K562 (cell line): Measurements from ENCODE around the gene STT3A. TPM values are rescaled to one million over a fixed set of nuclear protein-coding genes. Genes with fewer than 3 reads are reported as not detected.
A peak's percentile ranks its signal among the peaks of the same experiment; 100 is the strongest.

ENCODE experiments used
- ATAC-seq: fragments of 200-7000 bp; cut with Tn5 transposase; 3 replicates; pipeline ENCODE4 v1.9.1; 2020; ENCODE audit warnings: moderate library complexity
- Bru-seq: library from RNA; stranded (reverse); fragments of 400-500 nt; gene quantifications from one replicate; lab custom pipeline; 2021; lab: Mats Ljungman, UMichigan
- BruChase-seq, 2 experiments: library from RNA; stranded (reverse); fragments of 400-500 nt; gene quantifications; one replicate each; lab custom pipeline; 2021; lab: Mats Ljungman, UMichigan
- BruUV-seq: library from RNA; stranded (reverse); fragments of 400-500 nt; replicated peaks from 2 replicates; lab custom pipeline; 2021; lab: Mats Ljungman, UMichigan
- CTCF ChIA-PET: fragments of 300-600 bp; formaldehyde crosslinking; extraction: SDS; loops from one replicate; lab custom pipeline; 2021; ENCODE audit warnings: low intra/inter-chr PET ratio; lab: Yijun Ruan, JAX
- POLR2A ChIA-PET: fragments of 300-600, 350-650 bp; sonication (Branson Sonifier 250); formaldehyde crosslinking; extraction: SDS; loops from one replicate; lab custom pipeline; 2021; ENCODE audit warnings: antibody characterized with exemption, inconsistent platforms; lab: Yijun Ruan, JAX
- DNase-seq, 4 experiments: peaks; one replicate each; pipeline versions ENCODE4 v3.0.0 to v3.0.0-alpha.2; 2011 to 2018; ENCODE audit warnings: low spot score in 3 of 4, mixed read lengths in 3 of 4; ENCODE audit errors: extremely low read depth in 1 of 4
- FAIRE-seq: peaks from 2 replicates; lab custom pipeline; 2011; peaks lifted over from hg19 to GRCh38; lab: Jason Lieb, UNC
- H2AFZ ChIP-seq: 2 replicates; pipeline ENCODE4 v1.6.0; 2011; ENCODE audit warnings: low read depth, low read length, control low read depth, inconsistent platforms
- H3K27ac ChIP-seq: fragments of 200-600 bp; 3 replicates; pipeline ENCODE4 v1.8.0; 2011; ENCODE audit warnings: low read depth, mild to moderate bottlenecking, control low read depth, inconsistent platforms, low read length, moderate library complexity, mixed read lengths; ENCODE audit errors: extremely low read depth
- H3K27me3 ChIP-seq, 2 experiments: fragments of 300-600 bp in 1 of 2; 2 replicates in 1 of 2; 3 replicates in 1 of 2; pipeline versions ENCODE4 v1.6.0 to v1.8.0; 2011; ENCODE audit warnings: inconsistent platforms in 2 of 2, low read length in 2 of 2, mild to moderate bottlenecking in 1 of 2, mixed read lengths in 1 of 2, moderate library complexity in 1 of 2; ENCODE audit not compliant: control insufficient read depth in 2 of 2, insufficient read depth in 2 of 2
- H3K36me3 ChIP-seq: fragments of 300-600 bp; 3 replicates; pipeline ENCODE4 v1.8.0; 2011; ENCODE audit warnings: mild to moderate bottlenecking, low read length, inconsistent platforms; ENCODE audit not compliant: control insufficient read depth, insufficient read depth
- H3K4me1 ChIP-seq, 2 experiments: fragments of 200-600 bp in 1 of 2; replicated peaks in 1 of 2; 2 replicates in 1 of 2; 3 replicates in 1 of 2; pipeline versions ENCODE4 v1.5.1 to v1.8.0; 2011; ENCODE audit warnings: inconsistent platforms in 2 of 2, low read length in 2 of 2, mild to moderate bottlenecking in 1 of 2, mixed read lengths in 1 of 2, moderate library complexity in 1 of 2; ENCODE audit not compliant: control insufficient read depth in 2 of 2, insufficient read depth in 2 of 2
- H3K4me2 ChIP-seq: 2 replicates; pipeline ENCODE4 v1.6.1; 2011; ENCODE audit warnings: low read length, control low read depth, inconsistent platforms, mixed read lengths; ENCODE audit not compliant: insufficient read depth
- H3K4me3 ChIP-seq: fragments of 200-600 bp; sonication (generic), shearing (Covaris generic); 2 replicates; pipeline ENCODE4 v1.5.1; 2016; ENCODE audit warnings: control low read depth, inconsistent platforms
- H3K79me2 ChIP-seq: fragments of 200-600 bp; 3 replicates; pipeline ENCODE4 v1.8.0; 2011; ENCODE audit warnings: low read length, inconsistent platforms; ENCODE audit not compliant: control insufficient read depth, insufficient read depth
- H3K9ac ChIP-seq, 2 experiments: 2 replicates each; pipeline versions ENCODE4 v1.6.0 to v1.6.1; 2011; ENCODE audit warnings: low read depth in 2 of 2, low read length in 2 of 2, control low read depth in 1 of 2, inconsistent platforms in 1 of 2, mild to moderate bottlenecking in 1 of 2, mixed read lengths in 1 of 2; ENCODE audit not compliant: insufficient read depth in 1 of 2
- H3K9me1 ChIP-seq: one replicate; pipeline ENCODE4 v1.6.0; 2011; ENCODE audit warnings: inconsistent platforms, mild to moderate bottlenecking, low read length, moderate library complexity; ENCODE audit not compliant: control insufficient read depth, insufficient read depth
- H3K9me3 ChIP-seq: replicated peaks from 2 replicates; pipeline ENCODE4 v1.5.1; 2011; ENCODE audit warnings: low read depth, low read length, inconsistent platforms; ENCODE audit not compliant: control insufficient read depth, insufficient read depth
- H4K20me1 ChIP-seq: replicated peaks from 2 replicates; pipeline ENCODE4 v1.6.1; 2011; ENCODE audit warnings: low read length, inconsistent platforms, mixed read lengths; ENCODE audit not compliant: control insufficient read depth, insufficient read depth
- ARID3B ChIP-seq: fragments of 250-450 bp; sonication (Bioruptor Pico); IDR thresholded peaks from 2 replicates; pipeline ENCODE4 v1.4.0; 2020; ENCODE audit warnings: borderline replicate concordance
- ESRRA ChIP-seq: fragments of 450-650 bp; IDR thresholded peaks from 2 replicates; pipeline ENCODE4 v1.6.1; 2014; ENCODE audit warnings: low read depth, mild to moderate bottlenecking, moderate library complexity, borderline replicate concordance
- MAFG ChIP-seq: fragments of 450-650 bp; conservative IDR thresholded peaks from 2 replicates; pipeline ENCODE4 v1.6.1; 2016; ENCODE audit warnings: missing genetic modification characterization, missing compliant biosample characterization
- MBD2 ChIP-seq: sonication (generic); IDR thresholded peaks from 2 replicates; pipeline ENCODE4 v1.6.1; 2016; ENCODE audit warnings: low read depth, borderline replicate concordance
- NR2C2 ChIP-seq, 2 experiments: fragments of 200-800 bp in 1 of 2; sonication (Bioruptor generic) in 1 of 2; sonication (generic) in 1 of 2; formaldehyde crosslinking in 1 of 2; IDR thresholded peaks; 2 replicates each; pipeline versions ENCODE4 v1.6.1 to v1.8.0; 2016 to 2022; ENCODE audit warnings: mild to moderate bottlenecking in 1 of 2, missing compliant biosample characterization in 1 of 2, missing genetic modification characterization in 1 of 2, missing genetic modification reagents in 1 of 2
- WGBS: fragments of 100-300 bp; shearing (Covaris generic); methylation state at CpG from one replicate; pipeline ENCODE4 v1.1.6; 2016; ENCODE audit warnings: low coverage, mixed read lengths; ENCODE audit not compliant: insufficient coverage; ENCODE audit errors: missing lambda C conversion rate; 5-methylcytosine and 5-hydroxymethylcytosine counted together
- in situ Hi-C: fragments of 300-500 bp; cut with MboI; formaldehyde crosslinking; loops from 4 replicates; pipeline ENCODE4 v1.15.0; 2018; ENCODE audit warnings: inconsistent platforms, mixed read lengths
- intact Hi-C: fragments of 100-400 bp; cut with micrococcal nuclease; formaldehyde crosslinking; loops from 2 replicates; pipeline ENCODE4 v1.14.2; 2022
- long read RNA-seq, 3 experiments: library from polyadenylated mRNA in 2 of 3; library from RNA in 1 of 3; unstranded in 2 of 3; stranded (forward) in 1 of 3; transcript quantifications; one replicate each; pipeline ENCODE4 v2.0.0, GENCODE V29; 2019 to 2022
- polyA minus RNA-seq, 3 experiments: library from RNA; depleted of rRNA, polyadenylated mRNA; stranded (reverse); fragments of >200 nt; gene quantifications; 2 replicates each; pipeline ENCODE4 v1.2.3, GENCODE V29; 2011
- polyA plus RNA-seq, 8 experiments: library from polyadenylated mRNA; depleted of rRNA in 4 of 8; stranded (reverse) in 5 of 8; unstranded in 3 of 8; fragments of >200 nt; fragmentation: Nextera tagmentation in 2 of 8; fragmentation: Illumina TruSeq in 1 of 8; extraction: Ambion mirVana in 2 of 8; extraction: Trizol in 1 of 8; gene quantifications; 2 replicates each; pipeline versions ENCODE4 v1.2.1 to v1.2.3, GENCODE V29; 2011 to 2014; ENCODE audit warnings: inconsistent platforms in 1 of 8, missing spikeins in 1 of 8
- total RNA-seq, 7 experiments: library from RNA; depleted of rRNA in 6 of 7; stranded (reverse); fragments of >200 nt in 6 of 7; fragmentation: Illumina TruSeq in 2 of 7; extraction: Trizol in 2 of 7; gene quantifications; 2 replicates each; pipeline versions ENCODE4 v1.2.1 to v1.2.3, GENCODE V29; 2011 to 2021; ENCODE audit warnings: low replicate concordance in 1 of 7
- TF ChIP-seq, protein P1 (sequence below): sonication (generic); formaldehyde crosslinking; IDR thresholded peaks from 2 replicates; pipeline ENCODE4 v1.8.0; 2022; ENCODE audit warnings: missing genetic modification reagents, mild to moderate bottlenecking, moderate library complexity, borderline replicate concordance
- TF ChIP-seq, protein P2 (sequence below), 2 experiments: fragments of 200-800 bp in 1 of 2; sonication (Bioruptor generic) in 1 of 2; sonication (generic) in 1 of 2; formaldehyde crosslinking in 1 of 2; IDR thresholded peaks in 1 of 2; conservative IDR thresholded peaks in 1 of 2; 2 replicates each; pipeline versions ENCODE4 v1.5.0 to v1.6.1; 2016 to 2020; ENCODE audit warnings: missing compliant biosample characterization in 1 of 2, missing genetic modification characterization in 1 of 2, missing genetic modification reagents in 1 of 2

STT3A gene
- total RNA-seq (2011; cell fraction: chromatin; rRNA removed; ENCODE audit: low replicate concordance) = 340 and 391 TPM in 2 replicates
- 528 and 545 TPM in 2 replicates for total RNA-seq (2011; cell fraction: nucleolus; rRNA removed)
- 415 and 429 TPM in 2 replicates for total RNA-seq (2011; cell fraction: nucleoplasm; rRNA removed)
- total RNA-seq (2014; rRNA removed) (70.7 and 95.7 TPM in 2 replicates), total RNA-seq (2014; rRNA removed; fragmentation: Illumina TruSeq; extraction: Trizol) (192 and 210 TPM in 2 replicates), total RNA-seq (2015; rRNA removed; fragmentation: Illumina TruSeq; extraction: Trizol) (159 and 165 TPM in 2 replicates), total RNA-seq (2021) (148 and 167 TPM in 2 replicates), polyA plus RNA-seq (2011; rRNA removed) (208 and 296 TPM in 2 replicates), polyA plus RNA-seq (2014; fragmentation: Illumina TruSeq; extraction: Trizol) (170 and 212 TPM in 2 replicates), polyA plus RNA-seq (2014; fragmentation: Nextera tagmentation; extraction: Ambion mirVana) (100 to 1,000 TPM; 197 to 330 TPM), polyA plus RNA-seq (2014; rRNA removed) (73.3 and 108 TPM in 2 replicates), polyA minus RNA-seq (2011; rRNA and poly(A)+ RNA removed) (589 and 1,261 TPM in 2 replicates), Bru-seq, nascent RNA (percentile 89 among the genes with signal in this experiment), BruChase-seq, experiment 1, labeled RNA remaining after a 2-hour chase (percentile 94 among the genes with signal in this experiment), BruChase-seq, experiment 2, labeled RNA remaining after a 6-hour chase (percentile 95 among the genes with signal in this experiment)
- 224 and 257 TPM in 2 replicates for polyA plus RNA-seq (2011; cell fraction: cytosol; rRNA removed)
- 171 and 194 TPM in 2 replicates for polyA plus RNA-seq (2011; cell fraction: nucleus; rRNA removed)
- 171 and 200 TPM in 2 replicates for polyA plus RNA-seq (2012)
- polyA minus RNA-seq (2011; cell fraction: cytosol; rRNA and poly(A)+ RNA removed) = 132 and 273 TPM in 2 replicates
- 106 and 141 TPM in 2 replicates for polyA minus RNA-seq (2011; cell fraction: nucleus; rRNA and poly(A)+ RNA removed)
- long read RNA-seq, experiment 1, full-length matches to known transcripts = 261 of 508 reads
- long read RNA-seq, experiment 1, partial matches to known transcripts = 203 of 508 reads
- long read RNA-seq, experiment 1, other reads (novel, unspliced or antisense) = 44 of 508 reads
- long read RNA-seq, experiment 2, full-length matches to known transcripts = 66 of 130 reads
- long read RNA-seq, experiment 2, partial matches to known transcripts = 39 of 130 reads
- long read RNA-seq, experiment 2, other reads (novel, unspliced or antisense) = 25 of 130 reads
- long read RNA-seq, experiment 3, full-length matches to known transcripts = 116 of 150 reads
- long read RNA-seq, experiment 3, partial matches to known transcripts = 20 of 150 reads
- long read RNA-seq, experiment 3, other reads (novel, unspliced or antisense) = 14 of 150 reads

DNA sequence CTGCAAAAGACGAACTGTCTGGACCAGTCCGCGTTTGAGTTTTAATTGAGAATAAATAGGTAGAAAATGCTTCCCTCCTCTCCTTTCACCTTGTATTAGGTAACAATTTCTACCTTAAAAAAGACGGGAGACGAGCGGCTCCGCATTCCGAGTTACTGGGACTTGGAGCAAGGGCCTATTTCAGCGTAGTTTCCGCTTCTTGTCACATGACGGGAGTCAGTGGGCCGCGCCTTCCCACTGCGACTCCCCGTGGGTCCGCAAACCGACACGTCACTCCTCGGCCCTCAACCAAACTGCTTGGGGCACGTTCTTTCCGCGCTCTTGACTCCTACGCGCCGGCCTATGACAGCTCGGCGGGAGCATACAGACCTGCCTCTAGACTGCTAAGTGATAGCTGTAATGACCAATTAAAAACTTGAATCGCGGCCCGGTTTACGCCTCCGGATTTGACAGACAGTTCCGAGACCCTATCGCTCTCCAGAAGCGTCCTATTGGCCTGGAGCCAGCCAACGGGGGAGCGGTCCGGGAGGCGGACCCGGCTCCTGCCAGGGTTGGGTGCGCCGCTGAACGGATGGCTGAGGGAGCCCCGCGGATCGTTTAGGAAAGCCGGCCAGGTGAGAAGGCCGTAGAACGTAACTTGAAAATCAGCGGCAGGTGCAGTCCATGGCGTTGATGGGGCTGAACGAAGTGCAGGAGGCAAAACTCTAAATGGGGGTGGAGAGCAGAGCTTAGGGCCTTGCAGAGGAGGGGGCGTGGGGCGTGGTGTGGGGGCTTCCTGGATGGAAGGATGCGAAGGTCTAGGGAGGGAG lies at the start of gene STT3A:
Gene STT3A, plus strand, starts transcription at position 548 of the 809 bp plus-strand sequence. CDS start 3,064 bp downstream, outside the sequence.
- ATAC-seq (peak; percentile 95), FAIRE-seq (peak; percentile 97), DNase-seq (peak; percentile 96 to 99 (median 98))
- under 1% methylated on average over 54 of the region's 55 CpGs for WGBS
- no peaks in the 10 kb centered on the region for H3K9me1 ChIP-seq
- H3K79me2 ChIP-seq = peaks cover 59% of the 10 kb centered on the region
- no peaks in the 10 kb centered on the region for H4K20me1 ChIP-seq
- in situ Hi-C loops (no loop called here), intact Hi-C loops (loop anchor here (1.0 to 5.0 kb wide), 3 partner anchors 23 to 39 kb away; partner anchors contain the start of genes CHEK1 and EI24)
- BruUV-seq = no TSS peak
- peaks cover 23 to 25% of the 10 kb centered on the region in 2 experiments for H3K4me1 ChIP-seq
- H2AFZ ChIP-seq = peak within 1 kb of the TSS; percentile 95
- H3K9me3 ChIP-seq = no peaks in the 10 kb centered on the region
- no peaks in the 10 kb centered on the region for H3K27me3 ChIP-seq
- H3K36me3 ChIP-seq = peaks cover 30% of the 10 kb centered on the region
- H3K9ac ChIP-seq = peak within 1 kb of the TSS; percentile 97
- peak within 1 kb of the TSS; percentile 99 for H3K4me2 ChIP-seq
- peak within 1 kb of the TSS; percentile 84 for H3K4me3 ChIP-seq
- ChIA-PET CTCF (interaction anchor here (0.6 kb wide), 1 partner anchor 170 kb away, joined by 3 read pairs; no protein-coding TSS in a partner anchor), POLR2A (interaction anchor here (0.6 to 2.7 kb wide), 15 partner anchors 8 to 159 kb away, joined by 3 to 13 read pairs (median 4); partner anchors contain the start of gene CHEK1)
- peak within 1 kb of the TSS; percentile 96 for H3K27ac ChIP-seq
- TF ChIP-seq NR2C2 (CRISPR knock-in tag; IDR thresholded peaks at IDR 0.05) (no peak), NR2C2 (tag; IDR thresholded peaks at IDR 0.05) (peak; percentile 76), MBD2 (peak; percentile 99), MAFG (tag) (no peak), ARID3B (CRISPR knock-in tag) (no peak), ESRRA (peak; percentile 29; the same call in 1 of the 2 replicates)
- TF ChIP-seq, protein P1, sequence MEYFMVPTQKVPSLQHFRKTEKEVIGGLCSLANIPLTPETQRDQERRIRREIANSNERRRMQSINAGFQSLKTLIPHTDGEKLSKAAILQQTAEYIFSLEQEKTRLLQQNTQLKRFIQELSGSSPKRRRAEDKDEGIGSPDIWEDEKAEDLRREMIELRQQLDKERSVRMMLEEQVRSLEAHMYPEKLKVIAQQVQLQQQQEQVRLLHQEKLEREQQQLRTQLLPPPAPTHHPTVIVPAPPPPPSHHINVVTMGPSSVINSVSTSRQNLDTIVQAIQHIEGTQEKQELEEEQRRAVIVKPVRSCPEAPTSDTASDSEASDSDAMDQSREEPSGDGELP (CRISPR knock-in tag) = peak; percentile 44; the same call in 1 of the 2 replicates
- TF ChIP-seq, protein P2, sequence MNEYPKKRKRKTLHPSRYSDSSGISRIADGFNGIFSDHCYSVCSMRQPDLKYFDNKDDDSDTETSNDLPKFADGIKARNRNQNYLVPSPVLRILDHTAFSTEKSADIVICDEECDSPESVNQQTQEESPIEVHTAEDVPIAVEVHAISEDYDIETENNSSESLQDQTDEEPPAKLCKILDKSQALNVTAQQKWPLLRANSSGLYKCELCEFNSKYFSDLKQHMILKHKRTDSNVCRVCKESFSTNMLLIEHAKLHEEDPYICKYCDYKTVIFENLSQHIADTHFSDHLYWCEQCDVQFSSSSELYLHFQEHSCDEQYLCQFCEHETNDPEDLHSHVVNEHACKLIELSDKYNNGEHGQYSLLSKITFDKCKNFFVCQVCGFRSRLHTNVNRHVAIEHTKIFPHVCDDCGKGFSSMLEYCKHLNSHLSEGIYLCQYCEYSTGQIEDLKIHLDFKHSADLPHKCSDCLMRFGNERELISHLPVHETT (CRISPR knock-in tag; conservative IDR thresholded peaks at IDR 0.05 in 1 of 2, IDR thresholded peaks at IDR 0.05 in 1 of 2) = 0 out of 4 replicates have a peak, but pooled peaks of 1 of the 2 experiments have one; percentile 16
